ENCODE measurements around the gene TBL3.

DNA sequence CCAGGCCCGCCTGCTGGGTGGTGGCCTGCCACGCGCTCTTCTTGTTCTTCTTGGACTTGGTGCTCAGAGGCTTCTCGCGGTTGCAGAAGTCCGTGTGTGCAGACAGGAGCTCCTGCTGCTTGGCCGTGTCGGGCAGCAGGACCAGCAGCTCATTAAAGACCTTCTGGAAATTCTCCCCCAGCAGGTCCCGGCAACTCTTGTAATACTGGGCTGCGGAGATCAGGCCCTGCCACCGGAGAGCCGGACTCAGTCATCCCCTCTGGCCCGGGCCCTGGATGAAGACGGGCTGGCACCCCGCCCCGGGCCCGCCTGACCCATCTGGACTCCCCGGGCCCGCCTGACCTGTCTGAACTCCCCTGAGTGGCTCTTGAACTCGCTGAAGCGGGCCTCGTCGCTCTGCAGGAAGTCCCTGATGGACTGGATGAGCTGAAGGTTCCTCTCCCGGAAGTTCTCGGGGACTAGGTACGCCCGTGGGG lies 26.5 kb downstream of the TBL3 start:
- TF ChIP-seq, protein P1, sequence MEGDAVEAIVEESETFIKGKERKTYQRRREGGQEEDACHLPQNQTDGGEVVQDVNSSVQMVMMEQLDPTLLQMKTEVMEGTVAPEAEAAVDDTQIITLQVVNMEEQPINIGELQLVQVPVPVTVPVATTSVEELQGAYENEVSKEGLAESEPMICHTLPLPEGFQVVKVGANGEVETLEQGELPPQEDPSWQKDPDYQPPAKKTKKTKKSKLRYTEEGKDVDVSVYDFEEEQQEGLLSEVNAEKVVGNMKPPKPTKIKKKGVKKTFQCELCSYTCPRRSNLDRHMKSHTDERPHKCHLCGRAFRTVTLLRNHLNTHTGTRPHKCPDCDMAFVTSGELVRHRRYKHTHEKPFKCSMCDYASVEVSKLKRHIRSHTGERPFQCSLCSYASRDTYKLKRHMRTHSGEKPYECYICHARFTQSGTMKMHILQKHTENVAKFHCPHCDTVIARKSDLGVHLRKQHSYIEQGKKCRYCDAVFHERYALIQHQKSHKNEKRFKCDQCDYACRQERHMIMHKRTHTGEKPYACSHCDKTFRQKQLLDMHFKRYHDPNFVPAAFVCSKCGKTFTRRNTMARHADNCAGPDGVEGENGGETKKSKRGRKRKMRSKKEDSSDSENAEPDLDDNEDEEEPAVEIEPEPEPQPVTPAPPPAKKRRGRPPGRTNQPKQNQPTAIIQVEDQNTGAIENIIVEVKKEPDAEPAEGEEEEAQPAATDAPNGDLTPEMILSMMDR (IDR thresholded peaks at IDR 0.05), result no peak
- no peak for TF ChIP-seq POLR2AphosphoS5 (IDR thresholded peaks at IDR 0.05)

All from suprapubic skin (tissue), 3 donors.